Upper lobe of right lung (tissue), 1 donor: ENCODE measurements around the gene PROK2. TPM values are rescaled to one million over a fixed set of nuclear protein-coding genes. Genes with fewer than 3 reads are reported as not detected.

Source experiments
- ATAC-seq: fragments of 200-7000 bp; cut with Tn5 transposase; one replicate; pipeline ENCODE4 v1.9.1; 2020; ENCODE audit warnings: mild to moderate bottlenecking, moderate library complexity
- DNase-seq: peaks from one replicate; pipeline ENCODE4 v3.0.0-alpha.2; 2020
- H3K27ac ChIP-seq: fragments of 200-600 bp; one replicate; pipeline ENCODE4 v1.8.0; 2022
- H3K27me3 ChIP-seq: fragments of 200-600 bp; one replicate; pipeline ENCODE4 v1.8.0; 2022; ENCODE audit warnings: mild to moderate bottlenecking
- H3K36me3 ChIP-seq: fragments of 200-600 bp; one replicate; pipeline ENCODE4 v1.8.0; 2022
- H3K4me1 ChIP-seq: fragments of 200-600 bp; one replicate; pipeline ENCODE4 v1.8.0; 2022
- H3K4me3 ChIP-seq: fragments of 200-600 bp; one replicate; pipeline ENCODE4 v1.8.0; 2022; ENCODE audit warnings: mild to moderate bottlenecking
- H3K9me3 ChIP-seq: fragments of 200-600 bp; one replicate; pipeline ENCODE4 v1.8.0; 2022
- CTCF ChIP-seq: fragments of 200-600 bp; IDR thresholded peaks from one replicate; pipeline ENCODE4 v1.8.0; 2022; ENCODE audit warnings: antibody characterized with exemption
- intact Hi-C: fragments of 100-400 bp; cut with DNase I; formaldehyde crosslinking; loops from one replicate; pipeline ENCODE4 v1.11.0; 2022
- total RNA-seq: library from RNA; stranded (reverse); fragmentation: NEBNext Ultra II Directional; extraction: Animal tissue kit (Norgen Biotek cat#: 25700); gene quantifications from one replicate; pipeline ENCODE4 v1.2.1, GENCODE V29; 2021
- donor health status: DM: no; HTN: yes; CAD: no; lungs with severe emphysema.

Gene PROK2
- total RNA-seq, 1 donor from 2014 or later = 4.1 TPM

GRCh38 chr3:71816767-71817156 is 31.8 kb upstream of the PROK2 start:
- no peak for TF ChIP-seq CTCF
- ATAC-seq (no peak), DNase-seq (no peak)
- intact Hi-C loops = no loop called here
- H3K9me3 ChIP-seq = no peaks in the 10 kb centered on the region
- no peaks in the 10 kb centered on the region for H3K36me3 ChIP-seq
- no peaks in the 10 kb centered on the region for H3K27me3 ChIP-seq
- no peak overlapping the region for H3K27ac ChIP-seq
- H3K4me1 ChIP-seq = no peaks in the 10 kb centered on the region
- no peak overlapping the region for H3K4me3 ChIP-seq

GRCh38 chr3:71815340-71816067 is 30.6 kb upstream of the PROK2 start:
- intact Hi-C loops = no loop called here
- Histone ChIP-seq H3K27ac (no peak overlapping the region), H3K36me3 (no peaks in the 10 kb centered on the region), H3K27me3 (no peaks in the 10 kb centered on the region), H3K9me3 (no peaks in the 10 kb centered on the region), H3K4me3 (no peak overlapping the region), H3K4me1 (no peaks in the 10 kb centered on the region)
- no peak for TF ChIP-seq CTCF
- DNase-seq = no peak
- ATAC-seq = no peak

GRCh38 chr3:71813704-71814103 is 28.8 kb upstream of the PROK2 start:
- no peak for ATAC-seq
- no peak for DNase-seq
- Histone ChIP-seq H3K9me3 (no peaks in the 10 kb centered on the region), H3K36me3 (no peaks in the 10 kb centered on the region), H3K4me1 (no peaks in the 10 kb centered on the region), H3K4me3 (no peak overlapping the region), H3K27me3 (no peaks in the 10 kb centered on the region), H3K27ac (no peak overlapping the region)
- intact Hi-C loops = no loop called here
- TF ChIP-seq CTCF = no peak

- DNase-seq = no peak
- H3K27ac ChIP-seq = no peak overlapping the region
- H3K36me3 ChIP-seq = no peaks in the 10 kb centered on the region
- no peak for ATAC-seq
- TF ChIP-seq CTCF = no peak
- intact Hi-C loops = no loop called here
- no peak overlapping the region for H3K4me3 ChIP-seq
- H3K4me1 ChIP-seq = no peaks in the 10 kb centered on the region
- no peaks in the 10 kb centered on the region for H3K27me3 ChIP-seq
- H3K9me3 ChIP-seq = no peaks in the 10 kb centered on the region
These were observed 28.1 kb upstream of the PROK2 start for GRCh38 chr3:71813073-71813472.

DNA sequence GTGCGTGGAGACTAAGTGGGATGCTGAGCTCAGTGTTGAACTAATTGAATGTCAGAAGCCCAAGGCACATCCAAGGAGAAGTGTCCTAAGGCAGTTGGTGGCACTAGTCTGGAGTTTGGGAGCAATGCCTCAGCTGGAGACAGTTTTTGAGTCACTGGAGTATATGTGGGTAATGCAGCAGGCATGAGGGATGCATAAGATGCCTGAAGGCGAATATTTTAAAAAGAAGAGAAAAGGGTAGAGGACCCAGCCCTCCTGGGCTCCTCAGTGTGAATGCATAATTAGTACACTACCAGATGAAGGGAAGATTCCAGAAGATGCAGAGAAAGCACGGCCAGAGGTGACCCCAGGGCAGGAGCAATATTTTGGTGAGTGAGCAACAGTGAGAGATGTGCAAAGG is 25.1 kb upstream of the PROK2 start:
- no peak overlapping the region for H3K27ac ChIP-seq
- no peaks in the 10 kb centered on the region for H3K9me3 ChIP-seq
- no peak for DNase-seq
- H3K4me3 ChIP-seq = no peak overlapping the region
- no peaks in the 10 kb centered on the region for H3K27me3 ChIP-seq
- no peak for ATAC-seq
- H3K36me3 ChIP-seq = no peaks in the 10 kb centered on the region
- no peak for TF ChIP-seq CTCF
- H3K4me1 ChIP-seq = no peaks in the 10 kb centered on the region
- intact Hi-C loops = no loop called here
